Tibial nerve (tissue), 4 donors: ENCODE data around the gene PNPLA2. TPM values are rescaled to one million over a fixed set of nuclear protein-coding genes. Genes with fewer than 3 reads are reported as not detected.
A peak's percentile ranks its signal among the peaks of the same experiment; 100 is the strongest.

Experiments
- DNase-seq, 2 donors: peaks; one replicate each; pipeline ENCODE4 v3.0.0-alpha.2; 2019; ENCODE audit warnings: low spot score in 2 of 2
- H3K27ac ChIP-seq, 4 donors: fragments of 200-600 bp; sonication (generic) in 3 of 4; one replicate each; pipeline ENCODE4 v1.5.1; 2017 to 2019; ENCODE audit warnings: mild to moderate bottlenecking in 1 of 4
- H3K27me3 ChIP-seq, 2 donors: fragments of 200-600 bp; sonication (generic) in 1 of 2; one replicate each; pipeline versions ENCODE4 v1.5.1 to v1.6.0; 2017 to 2019
- H3K36me3 ChIP-seq, 3 donors: fragments of 200-600 bp; sonication (generic); one replicate each; pipeline ENCODE4 v1.5.1; 2018 to 2019
- H3K4me1 ChIP-seq, 4 donors: fragments of 200-600 bp; sonication (generic) in 3 of 4; one replicate each; pipeline ENCODE4 v1.5.1; 2017 to 2019
- H3K4me3 ChIP-seq, 4 donors: fragments of 200-600 bp; sonication (generic) in 3 of 4; one replicate each; pipeline ENCODE4 v1.5.1; 2017 to 2019; ENCODE audit warnings: mild to moderate bottlenecking in 1 of 4, moderate library complexity in 1 of 4
- H3K9me3 ChIP-seq, 4 donors: fragments of 200-600 bp; sonication (generic) in 3 of 4; one replicate each; pipeline ENCODE4 v1.5.1; 2017 to 2019
- CTCF ChIP-seq, 5 experiments: fragments of 200-600 bp in 3 of 5; fragments of 450-650 bp in 2 of 5; sonication (generic) in 3 of 5; IDR thresholded peaks; one replicate each; pipeline ENCODE4 v1.5.1; 2016 to 2019; ENCODE audit warnings: antibody characterized with exemption in 5 of 5, mild to moderate bottlenecking in 3 of 5, moderate library complexity in 2 of 5
- EP300 ChIP-seq, 2 donors: sonication (generic); formaldehyde crosslinking; IDR thresholded peaks; one replicate each; pipeline ENCODE4 v1.6.1; 2017; ENCODE audit warnings: antibody characterized with exemption in 2 of 2, mild to moderate bottlenecking in 1 of 2
- POLR2A ChIP-seq, 2 donors: fragments of 450-650 bp; IDR thresholded peaks; one replicate each; pipeline ENCODE4 v1.6.1; 2017; ENCODE audit warnings: antibody characterized with exemption in 2 of 2, mild to moderate bottlenecking in 2 of 2, moderate library complexity in 2 of 2
- WGBS, 2 donors: methylation state at CpG; one replicate each; pipeline ENCODE4 v1.1.5; 2018; 5-methylcytosine and 5-hydroxymethylcytosine counted together
- total RNA-seq, 4 donors: library from RNA; depleted of rRNA; stranded (reverse); fragments of >200 nt; gene quantifications; one replicate each; pipeline ENCODE4 v1.1.0, GENCODE V29; 2016

Gene PNPLA2
- total RNA-seq, 4 donors from 2014 or later = 136 to 314 (median 187) TPM

DNA sequence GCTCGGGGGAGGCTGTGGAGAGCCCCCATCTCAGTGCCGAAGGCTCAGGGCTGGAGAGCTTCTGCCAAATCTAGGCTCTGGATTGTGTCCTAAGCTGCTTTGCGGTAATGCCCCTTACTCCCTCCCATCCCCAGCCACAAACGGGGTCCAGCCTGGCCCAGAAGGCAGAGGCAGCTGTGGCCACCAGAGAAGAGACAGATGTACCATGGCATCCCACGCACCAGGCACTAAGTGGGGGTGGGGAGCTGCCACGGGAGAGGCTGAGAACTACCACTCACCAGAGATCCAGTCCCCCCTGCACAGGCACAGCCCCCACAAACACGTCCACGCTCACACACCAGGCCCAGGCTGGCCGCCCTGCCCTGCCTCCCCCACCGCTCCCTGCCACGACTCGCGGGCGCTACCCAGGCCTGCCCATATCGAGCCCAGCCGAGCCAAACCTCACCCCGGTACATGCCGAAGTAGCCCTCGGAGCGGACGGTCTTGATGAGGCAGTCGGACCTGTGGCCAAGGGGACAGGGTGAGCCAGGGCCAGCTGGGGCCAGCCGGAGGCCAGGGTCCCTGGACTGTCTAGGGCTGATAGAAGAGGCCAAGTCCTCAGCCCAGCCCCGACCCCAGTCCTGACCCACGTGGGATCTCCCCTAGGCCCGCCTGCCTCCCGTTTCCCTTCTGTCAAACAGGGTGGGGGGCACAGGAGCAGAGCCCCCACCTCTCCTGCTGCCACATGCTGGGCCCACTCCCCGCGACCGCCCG is 24.5 kb upstream of the PNPLA2 start:
- Histone ChIP-seq H3K27me3 (peaks cover 0 to 17% of the 10 kb centered on the region in 2 donors), H3K36me3 (peaks cover 0 to 42% (median 0%) of the 10 kb centered on the region in 3 donors), H3K9me3 (no peaks in the 10 kb centered on the region), H3K4me1 (peaks cover 0 to 45% (median 22%) of the 10 kb centered on the region in 4 donors), H3K27ac (peak overlapping the region in 1 of 4 donors; percentile 91), H3K4me3 (no peak overlapping the region)
- WGBS, 2 donors = 80 to 85% methylated on average over 19 to 28 of the region's 31 CpGs
- TF ChIP-seq POLR2A (IDR thresholded peaks at IDR 0.05) (no peak), EP300 (IDR thresholded peaks at IDR 0.05) (no peak), CTCF (IDR thresholded peaks at IDR 0.05) (no peak)
- no peak for DNase-seq

- peak overlapping the region; percentile 66 to 94 (median 81) for H3K4me3 ChIP-seq
- H3K27ac ChIP-seq = peak overlapping the region; percentile 52 to 91 (median 84)
These were observed 23.7 kb upstream of the PNPLA2 start for GRCh38 chr11:794766-795633.

DNA sequence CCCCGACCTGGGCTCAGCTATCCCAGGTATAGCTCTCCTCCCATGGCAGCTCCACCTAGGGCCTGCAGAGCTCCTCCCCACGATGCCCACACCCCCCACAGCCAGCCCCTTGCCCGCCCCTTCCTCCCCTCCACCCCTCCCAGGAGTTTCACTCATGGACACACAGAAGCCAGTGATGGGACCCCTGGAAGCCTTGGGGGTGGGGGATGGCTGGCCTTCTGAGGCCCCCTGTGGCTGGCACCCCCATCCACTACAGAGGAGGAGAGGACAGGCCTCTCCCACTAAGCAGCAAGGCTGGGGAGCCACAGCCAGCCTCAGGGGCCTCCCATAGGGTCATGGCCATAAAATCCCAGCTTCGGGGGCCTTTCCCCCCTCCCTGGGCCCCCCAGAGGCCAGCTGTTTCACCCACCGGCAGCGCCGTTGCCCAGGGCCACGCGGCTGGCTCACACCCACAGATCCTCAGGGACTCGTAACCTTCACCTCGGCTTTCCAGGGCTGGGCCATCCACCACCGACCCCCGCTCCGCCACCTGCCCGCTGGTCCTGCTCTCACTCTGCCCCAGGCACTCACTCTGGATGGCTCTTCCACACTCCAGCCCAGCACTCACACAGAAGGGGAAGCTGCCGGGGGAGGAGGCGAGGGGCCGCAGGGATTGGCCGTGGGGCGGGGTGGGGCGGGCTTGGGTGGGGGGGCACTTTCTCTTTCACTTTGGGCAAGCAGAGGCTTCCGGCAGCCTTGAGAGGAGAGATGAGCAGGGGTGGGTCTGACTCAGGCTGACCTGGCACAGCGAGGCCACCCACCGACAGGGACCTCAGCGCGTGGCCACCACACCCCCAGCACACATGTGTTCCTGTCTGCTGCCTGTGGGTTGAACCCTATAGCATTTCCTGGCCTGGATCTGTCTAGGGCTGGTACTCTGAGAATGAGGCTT is 22.8 kb upstream of the PNPLA2 start:
- H3K27ac ChIP-seq = peak overlapping the region; percentile 52 to 91 (median 84)
- H3K36me3 ChIP-seq = peaks cover 0 to 59% (median 0%) of the 10 kb centered on the region in 3 donors
- TF ChIP-seq EP300 (IDR thresholded peaks at IDR 0.05) (peak in 1 of 2 donors; percentile 41), POLR2A (IDR thresholded peaks at IDR 0.05) (peak in 1 of 2 donors; percentile 33), CTCF (IDR thresholded peaks at IDR 0.05) (no peak)
- no peaks in the 10 kb centered on the region for H3K9me3 ChIP-seq
- H3K4me3 ChIP-seq = peak overlapping the region; percentile 66 to 94 (median 81)
- H3K27me3 ChIP-seq = peaks cover 0 to 2% of the 10 kb centered on the region in 2 donors
- WGBS, 2 donors = 3 to 7% methylated on average over 12 to 14 of the region's 26 CpGs
- peak; percentile 55 to 57 for DNase-seq
- H3K4me1 ChIP-seq = peaks cover 0 to 33% (median 22%) of the 10 kb centered on the region in 4 donors

More at GRCh38 chr11:794766-795633, 23.7 kb upstream of the PNPLA2 start:
- Histone ChIP-seq H3K27me3 (peaks cover 0 to 11% of the 10 kb centered on the region in 2 donors), H3K9me3 (no peaks in the 10 kb centered on the region), H3K4me1 (peaks cover 0 to 38% (median 22%) of the 10 kb centered on the region in 4 donors), H3K36me3 (peaks cover 0 to 50% (median 0%) of the 10 kb centered on the region in 3 donors)
- TF ChIP-seq EP300 (IDR thresholded peaks at IDR 0.05) (no peak), CTCF (IDR thresholded peaks at IDR 0.05) (no peak), POLR2A (IDR thresholded peaks at IDR 0.05) (no peak)
- WGBS, 2 donors = 63 to 82% methylated on average over 22 to 36 of the region's 38 CpGs
- no peak for DNase-seq

GRCh38 chr11:796565-797295 is 22.0 kb upstream of the PNPLA2 start:
- Histone ChIP-seq H3K27me3 (no peaks in the 10 kb centered on the region), H3K4me1 (peaks cover 0 to 32% (median 22%) of the 10 kb centered on the region in 4 donors), H3K27ac (peak overlapping the region; percentile 52 to 91 (median 84)), H3K36me3 (peaks cover 0 to 60% (median 0%) of the 10 kb centered on the region in 3 donors), H3K4me3 (peak overlapping the region; percentile 66 to 94 (median 81)), H3K9me3 (no peaks in the 10 kb centered on the region)
- TF ChIP-seq POLR2A (IDR thresholded peaks at IDR 0.05) = no peak
- no peak for TF ChIP-seq EP300 (IDR thresholded peaks at IDR 0.05)
- no peak for TF ChIP-seq CTCF (IDR thresholded peaks at IDR 0.05)
- 13 to 17% methylated on average over 11 to 18 of the region's 18 CpGs for WGBS, 2 donors
- no peak for DNase-seq
